ENCODE results near the gene RNF151. TPM values are rescaled to one million over a fixed set of nuclear protein-coding genes. Genes with fewer than 3 reads are reported as not detected.
"Not testable (repeated sequence)": the region's sequence is repeated elsewhere in the genome, so short reads cannot be mapped to it uniquely, and the experiment has no call there.

RNF151 gene
- total RNA-seq, 1 donor from 2014 or later = not detected

GRCh38 chr16:1958715-1959268 is 7.9 kb upstream of the RNF151 start:
- no peaks in the 10 kb centered on the region for H3K36me3 Mint-ChIP-seq (ENCODE audit: unreplicated experiment)
- no peak for DNase-seq

DNA sequence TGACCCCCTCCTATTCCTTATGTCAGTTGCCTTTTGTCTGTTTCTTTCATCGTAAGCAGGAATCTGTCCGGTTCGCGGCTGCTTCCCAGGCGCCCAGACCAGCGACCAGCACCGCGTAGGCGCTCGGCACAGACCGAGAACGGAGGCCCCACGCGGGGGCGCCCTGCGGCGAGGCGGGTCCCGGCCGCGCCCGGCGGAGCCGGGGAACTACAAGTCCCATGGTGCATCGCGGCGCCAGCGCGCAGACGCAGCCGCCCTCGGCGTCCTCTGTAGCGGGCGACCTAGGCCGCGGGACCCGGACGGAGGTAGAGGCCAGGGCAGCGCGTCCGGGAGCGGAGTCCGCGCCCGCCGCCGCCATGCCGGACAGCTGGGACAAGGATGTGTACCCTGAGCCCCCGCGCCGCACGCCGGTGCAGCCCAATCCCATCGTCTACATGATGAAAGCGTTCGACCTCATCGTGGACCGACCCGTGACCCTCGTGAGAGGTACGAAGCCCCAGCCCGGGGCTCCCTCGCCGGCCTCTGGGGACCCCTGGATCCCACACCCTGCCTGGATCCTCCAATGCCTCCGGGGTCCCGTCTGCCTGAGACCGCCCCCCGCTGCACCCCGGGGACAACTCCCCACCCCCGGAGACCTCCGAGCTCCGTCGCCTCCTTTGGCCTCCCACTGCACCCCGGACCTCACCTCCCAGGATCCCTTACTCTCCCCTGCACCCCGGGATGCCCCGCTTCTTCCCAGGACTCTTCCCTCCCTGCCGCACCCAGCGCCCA is 7.2 kb upstream of the RNF151 start, which contains the start of gene NDUFB10:
Gene NDUFB10, plus strand, starts transcription at position 270 of the 771 bp plus-strand sequence. Its CDS starts 87 bp downstream, at position 357.
- peak; percentile 96 for DNase-seq
- Mint-ChIP-seq H3K4me1 (ENCODE audit: low read depth, unreplicated experiment) (peaks cover 18% of the 10 kb centered on the region), H3K36me3 (ENCODE audit: unreplicated experiment) (no peaks in the 10 kb centered on the region), H3K27me3 (ENCODE audit: unreplicated experiment) (peaks cover 8% of the 10 kb centered on the region), H3K4me3 (ENCODE audit: unreplicated experiment) (peak within 1 kb of the TSS; percentile 90), H3K27ac (ENCODE audit: unreplicated experiment) (peak within 1 kb of the TSS; percentile 82), H3K9me3 (ENCODE audit: unreplicated experiment) (peaks cover 16% of the 10 kb centered on the region)
- TF ChIP-seq CTCF (IDR thresholded peaks at IDR 0.05; ENCODE audit: partially characterized antibody, unreplicated experiment) = peak; percentile 38

More at GRCh38 chr16:1958715-1959268, 7.9 kb upstream of the RNF151 start:
- Mint-ChIP-seq H3K27ac (ENCODE audit: unreplicated experiment) (peak overlapping the region; percentile 82), H3K4me1 (ENCODE audit: low read depth, unreplicated experiment) (peaks cover 16% of the 10 kb centered on the region), H3K9me3 (ENCODE audit: unreplicated experiment) (peaks cover 12% of the 10 kb centered on the region), H3K27me3 (ENCODE audit: unreplicated experiment) (peaks cover 5% of the 10 kb centered on the region), H3K4me3 (ENCODE audit: unreplicated experiment) (peak overlapping the region; percentile 90)
- TF ChIP-seq CTCF (IDR thresholded peaks at IDR 0.05; ENCODE audit: partially characterized antibody, unreplicated experiment) = no peak

DNA sequence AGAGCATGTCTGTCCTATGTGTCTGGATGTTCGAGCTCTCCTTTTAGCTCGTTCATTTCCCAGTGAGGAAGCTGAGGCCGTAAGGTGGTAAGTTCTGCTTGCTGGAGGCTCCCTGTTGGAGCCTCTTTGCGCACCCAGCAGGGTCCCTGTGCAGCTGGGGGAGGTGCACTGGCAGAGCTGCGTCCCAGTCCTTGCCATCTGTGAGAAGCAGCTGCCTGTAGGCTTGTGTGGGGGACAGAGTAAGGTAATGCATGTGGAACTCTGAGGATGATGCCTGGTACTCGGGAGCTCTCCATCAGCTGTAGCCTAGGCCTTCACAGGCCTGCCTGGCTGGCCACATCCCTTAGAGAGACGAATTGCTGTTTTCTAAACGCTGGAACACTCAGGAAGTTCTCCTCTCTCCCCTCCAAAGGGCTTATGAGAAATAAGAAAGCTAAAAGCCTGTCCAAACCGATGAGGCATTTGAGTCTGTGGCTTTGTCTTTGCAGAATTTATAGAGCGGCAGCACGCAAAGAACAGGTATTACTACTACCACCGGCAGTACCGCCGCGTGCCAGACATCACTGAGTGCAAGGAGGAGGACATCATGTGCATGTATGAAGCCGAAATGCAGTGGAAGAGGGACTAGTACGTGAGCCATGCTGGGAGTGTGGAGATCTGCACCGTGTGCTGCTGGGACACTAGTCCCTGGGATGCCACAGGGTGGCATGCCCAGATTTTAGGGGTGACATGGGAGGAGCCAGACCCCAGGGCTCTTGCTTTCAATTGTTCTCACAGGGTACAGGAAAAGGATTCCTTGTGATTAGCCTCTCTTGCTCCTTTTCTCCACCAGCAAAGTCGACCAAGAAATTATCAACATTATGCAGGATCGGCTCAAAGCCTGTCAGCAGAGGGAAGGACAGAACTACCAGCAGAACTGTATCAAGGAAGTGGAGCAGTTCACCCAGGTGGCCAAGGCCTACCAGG is 5.7 kb upstream of the RNF151 start:
- peaks cover 13% of the 10 kb centered on the region for H3K27me3 Mint-ChIP-seq (ENCODE audit: unreplicated experiment)

DNA sequence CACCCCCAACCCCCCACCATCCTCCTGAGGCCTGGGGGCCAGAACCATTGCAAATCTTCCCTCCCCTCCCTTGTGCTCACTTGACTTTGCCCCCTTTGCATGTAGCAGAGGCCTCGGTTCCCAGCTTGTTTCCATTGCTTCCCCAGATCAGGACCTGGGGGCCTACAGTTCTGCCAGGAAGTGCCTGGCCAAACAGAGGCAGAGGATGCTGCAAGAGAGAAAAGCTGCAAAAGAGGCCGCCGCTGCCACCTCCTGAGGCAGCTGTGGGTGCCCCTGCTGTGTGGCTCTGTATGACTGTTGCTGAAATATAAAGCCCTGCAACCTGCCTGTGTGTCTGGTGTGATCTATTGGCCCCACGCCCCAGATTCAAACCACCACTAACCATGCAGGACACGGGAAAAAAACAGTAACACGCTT is 5.0 kb upstream of the RNF151 start:
- H3K27ac Mint-ChIP-seq (ENCODE audit: unreplicated experiment) = peak overlapping the region; percentile 48
- no peak for TF ChIP-seq CTCF (IDR thresholded peaks at IDR 0.05; ENCODE audit: partially characterized antibody, unreplicated experiment)
- H3K27me3 Mint-ChIP-seq (ENCODE audit: unreplicated experiment) = peaks cover 13% of the 10 kb centered on the region
- H3K36me3 Mint-ChIP-seq (ENCODE audit: unreplicated experiment) = no peaks in the 10 kb centered on the region
- peak overlapping the region; percentile 91 for H3K4me3 Mint-ChIP-seq (ENCODE audit: unreplicated experiment)
- DNase-seq = no peak
- H3K9me3 Mint-ChIP-seq (ENCODE audit: unreplicated experiment) = peaks cover 19% of the 10 kb centered on the region
- peaks cover 18% of the 10 kb centered on the region for H3K4me1 Mint-ChIP-seq (ENCODE audit: low read depth, unreplicated experiment)

More for the DNA sequence above, 5.7 kb upstream of the RNF151 start:
- no peak for TF ChIP-seq CTCF (IDR thresholded peaks at IDR 0.05; ENCODE audit: partially characterized antibody, unreplicated experiment)
- Mint-ChIP-seq H3K4me3 (ENCODE audit: unreplicated experiment) (peak overlapping the region; percentile 90), H3K36me3 (ENCODE audit: unreplicated experiment) (no peaks in the 10 kb centered on the region), H3K27ac (ENCODE audit: unreplicated experiment) (peak overlapping the region; percentile 76), H3K9me3 (ENCODE audit: unreplicated experiment) (peaks cover 19% of the 10 kb centered on the region), H3K4me1 (ENCODE audit: low read depth, unreplicated experiment) (peaks cover 18% of the 10 kb centered on the region)
- DNase-seq = peak; percentile 71

GRCh38 chr16:1962161-1963153 is 4.2 kb upstream of the RNF151 start:
- DNase-seq; H3K36me3 Mint-ChIP-seq (ENCODE audit: unreplicated experiment): not testable (repeated sequence)
- peaks cover 18% of the 10 kb centered on the region for H3K4me1 Mint-ChIP-seq (ENCODE audit: low read depth, unreplicated experiment)
- peak overlapping the region; percentile 98 for H3K27ac Mint-ChIP-seq (ENCODE audit: unreplicated experiment)
- peak overlapping the region; percentile 91 for H3K4me3 Mint-ChIP-seq (ENCODE audit: unreplicated experiment)
- H3K27me3 Mint-ChIP-seq (ENCODE audit: unreplicated experiment) = peaks cover 13% of the 10 kb centered on the region
- H3K9me3 Mint-ChIP-seq (ENCODE audit: unreplicated experiment) = peaks cover 19% of the 10 kb centered on the region
